SK-N-SH (cell line): ENCODE measurements around the gene CRK. TPM values are rescaled to one million over a fixed set of nuclear protein-coding genes. Genes with fewer than 3 reads are reported as not detected.

Experiments
- CTCF ChIA-PET: fragments of 300-600, 350-600 bp; formaldehyde crosslinking; extraction: SDS; loops from one replicate; lab custom pipeline; 2021; lab: Yijun Ruan, JAX
- POLR2A ChIA-PET: fragments of 350-600 bp; sonication (Branson Sonifier 250); formaldehyde crosslinking; extraction: SDS; loops from one replicate; lab custom pipeline; 2020; ENCODE audit warnings: antibody characterized with exemption, inconsistent platforms; lab: Yijun Ruan, JAX
- DNase-seq: peaks from one replicate; pipeline ENCODE4 v3.0.0; 2012
- H2AFZ ChIP-seq: fragments of 200-600 bp; sonication (generic); 2 replicates; pipeline ENCODE4 v1.8.1; 2016; ENCODE audit warnings: antibody characterized with exemption, mild to moderate bottlenecking, low read depth
- H3F3A ChIP-seq: fragments of 200-600 bp; sonication (generic); replicated peaks from 2 replicates; pipeline ENCODE3; 2016; ENCODE audit warnings: antibody characterized with exemption, mild to moderate bottlenecking; ENCODE audit not compliant: insufficient read depth
- H3K27ac ChIP-seq, 2 experiments: fragments of 200-500 bp in 1 of 2; fragments of 200-600 bp in 1 of 2; sonication (Bioruptor generic) in 1 of 2; sonication (generic), shearing (Covaris generic) in 1 of 2; 2 replicates each; pipeline versions ENCODE4 v1.5.1 to v1.6.1; 2014 to 2016; ENCODE audit warnings: low read depth in 2 of 2, inconsistent platforms in 1 of 2, low read length in 1 of 2, mild to moderate bottlenecking in 1 of 2, mixed read lengths in 1 of 2
- H3K27me3 ChIP-seq: fragments of 200-600 bp; sonication (generic), shearing (Covaris generic); 2 replicates; pipeline ENCODE4 v1.6.1; 2016; ENCODE audit warnings: mixed run types; ENCODE audit not compliant: insufficient read depth
- H3K36me3 ChIP-seq, 2 experiments: fragments of 200-500 bp in 1 of 2; fragments of 200-600 bp in 1 of 2; sonication (Bioruptor generic) in 1 of 2; sonication (generic) in 1 of 2; replicated peaks in 1 of 2; 2 replicates each; pipeline versions ENCODE3 to v1.5.1; 2014 to 2016; ENCODE audit warnings: low read length in 1 of 2, mild to moderate bottlenecking in 1 of 2; ENCODE audit not compliant: insufficient read depth in 2 of 2, control insufficient read depth in 1 of 2
- H3K4me1 ChIP-seq, 2 experiments: fragments of 200-500 bp in 1 of 2; fragments of 200-600 bp in 1 of 2; sonication (Bioruptor generic) in 1 of 2; sonication (generic), shearing (Covaris generic) in 1 of 2; 2 replicates each; pipeline versions ENCODE4 v1.5.1 to v1.6.1; 2014 to 2016; ENCODE audit warnings: low read depth in 1 of 2, low read length in 1 of 2, mixed run types in 1 of 2; ENCODE audit not compliant: insufficient read depth in 2 of 2, control insufficient read depth in 1 of 2
- H3K4me2 ChIP-seq: fragments of 200-600 bp; sonication (generic), shearing (Covaris generic); 2 replicates; pipeline ENCODE4 v1.6.1; 2017; ENCODE audit warnings: mixed run types
- H3K4me3 ChIP-seq, 2 experiments: fragments of 200-500 bp in 1 of 2; fragments of 200-600 bp in 1 of 2; sonication (Bioruptor generic) in 1 of 2; sonication (generic), shearing (Covaris generic) in 1 of 2; 2 replicates each; pipeline versions ENCODE4 v1.5.1 to v1.8.1; 2014 to 2016; ENCODE audit warnings: low read depth in 2 of 2, inconsistent platforms in 1 of 2, low read length in 1 of 2, mild to moderate bottlenecking in 1 of 2, mixed read lengths in 1 of 2, moderate library complexity in 1 of 2
- H3K79me2 ChIP-seq: fragments of 200-600 bp; sonication (generic); 2 replicates; pipeline ENCODE4 v1.8.1; 2017; ENCODE audit warnings: mild to moderate bottlenecking; ENCODE audit not compliant: insufficient read depth
- H3K9ac ChIP-seq: fragments of 200-600 bp; sonication (generic); 2 replicates; pipeline ENCODE4 v1.6.1; 2017; ENCODE audit warnings: mixed run types
- H3K9me2 ChIP-seq: fragments of 200-600 bp; sonication (generic); 2 replicates; pipeline ENCODE4 v1.6.1; 2017; ENCODE audit warnings: mixed run types
- H3K9me3 ChIP-seq: fragments of 200-600 bp; sonication (generic); 2 replicates; pipeline ENCODE4 v1.6.1; 2017; ENCODE audit warnings: mixed run types, mild to moderate bottlenecking, moderate library complexity
- H4K20me1 ChIP-seq: fragments of 200-600 bp; sonication (generic); 2 replicates; pipeline ENCODE4 v1.6.1; 2017; ENCODE audit warnings: mild to moderate bottlenecking, mixed run types; ENCODE audit not compliant: insufficient read depth
- EZH2phosphoT487 ChIP-seq: fragments of 200-600 bp; sonication (generic); IDR thresholded peaks from 2 replicates; pipeline ENCODE4 v1.6.1; 2017; ENCODE audit warnings: low read depth, mixed run types, mild to moderate bottlenecking, antibody characterized with exemption, moderate library complexity, borderline replicate concordance
- GABPA ChIP-seq: IDR thresholded peaks from 2 replicates; pipeline ENCODE4 v1.4.0; 2012; ENCODE audit warnings: low read depth, mild to moderate bottlenecking
- GATA2 ChIP-seq: sonication (generic); formaldehyde crosslinking; IDR thresholded peaks from 2 replicates; pipeline ENCODE4 v1.5.0; 2020; ENCODE audit warnings: mild to moderate bottlenecking, missing genetic modification reagents
- JUND ChIP-seq: IDR thresholded peaks from 2 replicates; pipeline ENCODE4 v1.4.0; 2012
- MEF2A ChIP-seq: IDR thresholded peaks from 2 replicates; pipeline ENCODE4 v1.4.0; 2012; ENCODE audit warnings: low read depth, borderline replicate concordance
- NRF1 ChIP-seq: IDR thresholded peaks from 2 replicates; pipeline ENCODE4 v1.6.1; 2012; ENCODE audit warnings: low read depth, mild to moderate bottlenecking, low read length
- POLR2AphosphoS5 ChIP-seq: IDR thresholded peaks from 2 replicates; pipeline ENCODE4 v1.6.1; 2012; ENCODE audit warnings: low read depth, low read length
- RAD21 ChIP-seq: IDR thresholded peaks from 2 replicates; pipeline ENCODE4 v1.6.1; 2012; ENCODE audit warnings: mild to moderate bottlenecking, low read length
- RFX5 ChIP-seq: IDR thresholded peaks from 2 replicates; pipeline ENCODE4 v1.6.1; 2012; ENCODE audit warnings: mild to moderate bottlenecking, improper control_type of control experiment, low read length
- RXRA ChIP-seq: IDR thresholded peaks from 2 replicates; pipeline ENCODE4 v1.4.0; 2012; ENCODE audit warnings: low read depth, mild to moderate bottlenecking, borderline replicate concordance
- TAF1 ChIP-seq: IDR thresholded peaks from 2 replicates; pipeline ENCODE4 v1.6.1; 2012; ENCODE audit warnings: low read depth, mild to moderate bottlenecking, low read length, moderate library complexity, borderline replicate concordance
- TEAD4 ChIP-seq: IDR thresholded peaks from 2 replicates; pipeline ENCODE4 v1.4.0; 2012; ENCODE audit warnings: mild to moderate bottlenecking, borderline replicate concordance; ENCODE audit not compliant: insufficient read depth
- YY1 ChIP-seq: IDR thresholded peaks from 2 replicates; pipeline ENCODE4 v1.4.0; 2012; ENCODE audit warnings: low read depth, mild to moderate bottlenecking
- WGBS: methylation state at CpG from one replicate; pipeline ENCODE4 v1.1.6; 2017; ENCODE audit warnings: low lambda C conversion rate; 5-methylcytosine and 5-hydroxymethylcytosine counted together
- polyA plus RNA-seq, 3 experiments: library from polyadenylated mRNA; depleted of rRNA; stranded (reverse); fragments of >200 nt; gene quantifications; 2 replicates each; pipeline ENCODE4 v1.2.3, GENCODE V29; 2012
- TF ChIP-seq, protein P1 (sequence below): IDR thresholded peaks from 2 replicates; pipeline ENCODE4 v1.6.1; 2012; ENCODE audit warnings: mild to moderate bottlenecking, low read depth, low read length, moderate library complexity
- TF ChIP-seq, protein P2 (sequence below): IDR thresholded peaks from 2 replicates; pipeline ENCODE4 v1.4.0; 2012; ENCODE audit warnings: low read depth
- TF ChIP-seq, protein P3 (sequence below): fragments of 150-350 bp; IDR thresholded peaks from 2 replicates; pipeline ENCODE4 v1.6.1; 2016; ENCODE audit warnings: mild to moderate bottlenecking, low read depth, low read length
- TF ChIP-seq, protein P4 (sequence below): IDR thresholded peaks from 2 replicates; pipeline ENCODE4 v1.4.0; 2012; ENCODE audit warnings: low read depth, borderline replicate concordance
- TF ChIP-seq, protein P5 (sequence below): IDR thresholded peaks from 2 replicates; pipeline ENCODE4 v1.4.0; 2012; ENCODE audit warnings: low read depth, borderline replicate concordance
- TF ChIP-seq, protein P6 (sequence below): IDR thresholded peaks from 2 replicates; pipeline ENCODE4; 2012

The CRK gene
- polyA plus RNA-seq, 1 of the 3 experiments (the other 2 are of a cell fraction), result 50.7 TPM

DNA sequence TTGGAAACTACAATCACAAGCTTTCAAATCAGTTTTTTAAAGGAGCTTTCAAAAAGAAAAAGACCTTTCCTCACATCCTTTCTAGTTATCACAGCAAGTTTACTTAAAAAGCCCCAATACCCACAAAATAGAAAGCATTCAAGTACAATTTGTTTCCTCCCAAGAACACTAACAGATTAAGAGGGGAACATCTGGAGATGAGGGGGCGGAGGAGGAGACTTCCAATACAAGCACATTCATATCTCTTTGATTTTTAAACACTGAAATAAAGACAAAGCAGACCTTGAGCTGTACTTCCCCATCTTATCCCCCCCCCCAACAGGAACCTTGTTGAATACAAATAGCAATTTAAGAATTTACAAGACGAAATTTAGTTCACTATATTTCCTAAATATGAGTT lies 58.0 kb downstream of the CRK start:
- Histone ChIP-seq H3K9me3 (no peaks in the 10 kb centered on the region), H3K4me3 (peak overlapping the region; percentile 68 to 99), H3K9me2 (no peaks in the 10 kb centered on the region), H3K79me2 (peaks cover 72% of the 10 kb centered on the region), H3K4me1 (peaks cover 4 to 5% of the 10 kb centered on the region in 2 experiments; a peak in 2 of 4 replicates), H2AFZ (no peak overlapping the region), H3K27ac (peak overlapping the region in 1 of 2 experiments; percentile 97; a peak in 1 of 4 replicates), H3K27me3 (no peaks in the 10 kb centered on the region), H4K20me1 (peaks cover 64% of the 10 kb centered on the region), H3F3A (peaks cover 16% of the 10 kb centered on the region), H3K36me3 (peaks cover 0 to 21% of the 10 kb centered on the region in 2 experiments), H3K4me2 (peak overlapping the region; percentile 85), H3K9ac (peak overlapping the region; percentile 99)
- ChIA-PET POLR2A (no interaction called here), CTCF (interaction anchor here (1.2 to 1.8 kb wide), 5 partner anchors 30 to 176 kb away, joined by 3 to 10 read pairs (median 5); partner anchors contain the start of gene CRK)
- WGBS, result 17% methylated on average over 2 of the region's 2 CpGs
- no peak for DNase-seq
- no peak for TF ChIP-seq GATA2 (CRISPR knock-in tag)
- TF ChIP-seq, protein P1, sequence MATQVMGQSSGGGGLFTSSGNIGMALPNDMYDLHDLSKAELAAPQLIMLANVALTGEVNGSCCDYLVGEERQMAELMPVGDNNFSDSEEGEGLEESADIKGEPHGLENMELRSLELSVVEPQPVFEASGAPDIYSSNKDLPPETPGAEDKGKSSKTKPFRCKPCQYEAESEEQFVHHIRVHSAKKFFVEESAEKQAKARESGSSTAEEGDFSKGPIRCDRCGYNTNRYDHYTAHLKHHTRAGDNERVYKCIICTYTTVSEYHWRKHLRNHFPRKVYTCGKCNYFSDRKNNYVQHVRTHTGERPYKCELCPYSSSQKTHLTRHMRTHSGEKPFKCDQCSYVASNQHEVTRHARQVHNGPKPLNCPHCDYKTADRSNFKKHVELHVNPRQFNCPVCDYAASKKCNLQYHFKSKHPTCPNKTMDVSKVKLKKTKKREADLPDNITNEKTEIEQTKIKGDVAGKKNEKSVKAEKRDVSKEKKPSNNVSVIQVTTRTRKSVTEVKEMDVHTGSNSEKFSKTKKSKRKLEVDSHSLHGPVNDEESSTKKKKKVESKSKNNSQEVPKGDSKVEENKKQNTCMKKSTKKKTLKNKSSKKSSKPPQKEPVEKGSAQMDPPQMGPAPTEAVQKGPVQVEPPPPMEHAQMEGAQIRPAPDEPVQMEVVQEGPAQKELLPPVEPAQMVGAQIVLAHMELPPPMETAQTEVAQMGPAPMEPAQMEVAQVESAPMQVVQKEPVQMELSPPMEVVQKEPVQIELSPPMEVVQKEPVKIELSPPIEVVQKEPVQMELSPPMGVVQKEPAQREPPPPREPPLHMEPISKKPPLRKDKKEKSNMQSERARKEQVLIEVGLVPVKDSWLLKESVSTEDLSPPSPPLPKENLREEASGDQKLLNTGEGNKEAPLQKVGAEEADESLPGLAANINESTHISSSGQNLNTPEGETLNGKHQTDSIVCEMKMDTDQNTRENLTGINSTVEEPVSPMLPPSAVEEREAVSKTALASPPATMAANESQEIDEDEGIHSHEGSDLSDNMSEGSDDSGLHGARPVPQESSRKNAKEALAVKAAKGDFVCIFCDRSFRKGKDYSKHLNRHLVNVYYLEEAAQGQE, result no peak
- TF ChIP-seq YY1, result no peak
- TF ChIP-seq RFX5, result no peak
- no peak for TF ChIP-seq GABPA
- TF ChIP-seq, protein P2, sequence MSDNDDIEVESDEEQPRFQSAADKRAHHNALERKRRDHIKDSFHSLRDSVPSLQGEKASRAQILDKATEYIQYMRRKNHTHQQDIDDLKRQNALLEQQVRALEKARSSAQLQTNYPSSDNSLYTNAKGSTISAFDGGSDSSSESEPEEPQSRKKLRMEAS, result no peak
- TF ChIP-seq MEF2A, result no peak
- TF ChIP-seq JUND, result no peak
- TF ChIP-seq POLR2AphosphoS5, result no peak
- TF ChIP-seq, protein P3, sequence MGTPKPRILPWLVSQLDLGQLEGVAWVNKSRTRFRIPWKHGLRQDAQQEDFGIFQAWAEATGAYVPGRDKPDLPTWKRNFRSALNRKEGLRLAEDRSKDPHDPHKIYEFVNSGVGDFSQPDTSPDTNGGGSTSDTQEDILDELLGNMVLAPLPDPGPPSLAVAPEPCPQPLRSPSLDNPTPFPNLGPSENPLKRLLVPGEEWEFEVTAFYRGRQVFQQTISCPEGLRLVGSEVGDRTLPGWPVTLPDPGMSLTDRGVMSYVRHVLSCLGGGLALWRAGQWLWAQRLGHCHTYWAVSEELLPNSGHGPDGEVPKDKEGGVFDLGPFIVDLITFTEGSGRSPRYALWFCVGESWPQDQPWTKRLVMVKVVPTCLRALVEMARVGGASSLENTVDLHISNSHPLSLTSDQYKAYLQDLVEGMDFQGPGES, result no peak
- TF ChIP-seq RXRA, result no peak
- no peak for TF ChIP-seq EZH2phosphoT487
- no peak for TF ChIP-seq RAD21
- TF ChIP-seq TAF1, result no peak
- TF ChIP-seq, protein P4, sequence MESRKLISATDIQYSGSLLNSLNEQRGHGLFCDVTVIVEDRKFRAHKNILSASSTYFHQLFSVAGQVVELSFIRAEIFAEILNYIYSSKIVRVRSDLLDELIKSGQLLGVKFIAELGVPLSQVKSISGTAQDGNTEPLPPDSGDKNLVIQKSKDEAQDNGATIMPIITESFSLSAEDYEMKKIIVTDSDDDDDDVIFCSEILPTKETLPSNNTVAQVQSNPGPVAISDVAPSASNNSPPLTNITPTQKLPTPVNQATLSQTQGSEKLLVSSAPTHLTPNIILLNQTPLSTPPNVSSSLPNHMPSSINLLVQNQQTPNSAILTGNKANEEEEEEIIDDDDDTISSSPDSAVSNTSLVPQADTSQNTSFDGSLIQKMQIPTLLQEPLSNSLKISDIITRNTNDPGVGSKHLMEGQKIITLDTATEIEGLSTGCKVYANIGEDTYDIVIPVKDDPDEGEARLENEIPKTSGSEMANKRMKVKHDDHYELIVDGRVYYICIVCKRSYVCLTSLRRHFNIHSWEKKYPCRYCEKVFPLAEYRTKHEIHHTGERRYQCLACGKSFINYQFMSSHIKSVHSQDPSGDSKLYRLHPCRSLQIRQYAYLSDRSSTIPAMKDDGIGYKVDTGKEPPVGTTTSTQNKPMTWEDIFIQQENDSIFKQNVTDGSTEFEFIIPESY, result no peak
- TF ChIP-seq, protein P5, sequence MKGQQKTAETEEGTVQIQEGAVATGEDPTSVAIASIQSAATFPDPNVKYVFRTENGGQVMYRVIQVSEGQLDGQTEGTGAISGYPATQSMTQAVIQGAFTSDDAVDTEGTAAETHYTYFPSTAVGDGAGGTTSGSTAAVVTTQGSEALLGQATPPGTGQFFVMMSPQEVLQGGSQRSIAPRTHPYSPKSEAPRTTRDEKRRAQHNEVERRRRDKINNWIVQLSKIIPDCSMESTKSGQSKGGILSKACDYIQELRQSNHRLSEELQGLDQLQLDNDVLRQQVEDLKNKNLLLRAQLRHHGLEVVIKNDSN, result no peak
- no peak for TF ChIP-seq TEAD4
- TF ChIP-seq NRF1, result no peak
- TF ChIP-seq, protein P6, sequence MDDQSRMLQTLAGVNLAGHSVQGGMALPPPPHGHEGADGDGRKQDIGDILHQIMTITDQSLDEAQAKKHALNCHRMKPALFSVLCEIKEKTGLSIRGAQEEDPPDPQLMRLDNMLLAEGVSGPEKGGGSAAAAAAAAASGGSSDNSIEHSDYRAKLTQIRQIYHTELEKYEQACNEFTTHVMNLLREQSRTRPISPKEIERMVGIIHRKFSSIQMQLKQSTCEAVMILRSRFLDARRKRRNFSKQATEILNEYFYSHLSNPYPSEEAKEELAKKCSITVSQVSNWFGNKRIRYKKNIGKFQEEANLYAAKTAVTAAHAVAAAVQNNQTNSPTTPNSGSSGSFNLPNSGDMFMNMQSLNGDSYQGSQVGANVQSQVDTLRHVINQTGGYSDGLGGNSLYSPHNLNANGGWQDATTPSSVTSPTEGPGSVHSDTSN, result no peak
